ENCODE data around the gene AK8.

AK8 gene

DNA sequence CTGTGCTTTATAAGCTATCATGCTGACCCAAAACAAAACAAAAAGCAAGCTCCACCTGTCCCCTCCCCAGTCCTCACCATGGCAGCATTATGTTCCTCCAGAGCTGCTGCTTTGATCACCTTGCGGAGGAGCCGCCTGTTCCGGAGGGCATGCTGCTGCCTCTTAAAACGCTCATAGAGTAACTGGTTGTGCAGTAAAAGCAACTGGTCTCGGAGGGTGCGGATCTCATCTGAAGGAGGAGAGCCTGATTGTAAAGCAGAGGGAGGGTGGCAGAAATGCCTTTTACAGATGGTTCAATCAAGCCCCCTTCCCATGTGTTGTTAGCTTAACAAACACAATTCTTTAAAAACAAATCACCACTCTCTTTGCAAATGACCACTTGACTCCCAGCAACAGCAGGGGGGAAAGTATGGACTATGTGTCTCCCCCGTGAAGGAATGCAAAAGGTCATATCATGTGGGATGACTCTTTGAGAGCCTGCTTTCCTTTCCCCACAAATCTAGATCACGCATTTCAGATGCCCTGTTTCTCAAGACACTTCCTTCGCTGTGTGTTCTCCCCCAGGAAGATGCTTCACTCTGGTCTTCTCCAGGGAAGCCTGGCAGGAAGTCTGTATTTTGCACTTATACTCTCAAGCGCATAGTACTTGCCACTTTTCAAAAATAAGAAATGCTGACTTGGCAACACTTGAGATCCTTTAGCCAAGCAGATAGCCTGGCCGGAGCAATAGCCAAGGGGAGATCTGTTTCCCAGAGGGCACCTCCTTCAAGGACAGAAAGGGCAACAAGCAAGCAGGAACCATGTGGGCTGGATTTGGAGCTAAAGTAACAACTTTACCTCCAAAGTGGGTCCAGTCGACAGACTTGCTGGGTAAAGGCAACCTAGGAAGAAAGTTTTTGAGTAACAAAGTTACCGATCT, 25.7 kb upstream of the AK8 start:
- Histone ChIP-seq H3K27ac (ENCODE audit: low read depth, low read length) (no peak overlapping the region), H3K9me3 (ENCODE audit: control insufficient read depth, insufficient read depth, low read depth, low read length) (no peaks in the 10 kb centered on the region), H3K4me3 (ENCODE audit: low read depth, low read length) (no peak overlapping the region), H3K4me1 (ENCODE audit: control insufficient read depth, insufficient read depth, low read length) (peaks cover 21% of the 10 kb centered on the region), H3K36me3 (ENCODE audit: control insufficient read depth, insufficient read depth, low read length) (peaks cover 51% of the 10 kb centered on the region), H3K27me3 (ENCODE audit: control insufficient read depth, insufficient read depth, low read length) (no peaks in the 10 kb centered on the region), H3K9ac (ENCODE audit: low read length) (peak overlapping the region; percentile 25)

DNA sequence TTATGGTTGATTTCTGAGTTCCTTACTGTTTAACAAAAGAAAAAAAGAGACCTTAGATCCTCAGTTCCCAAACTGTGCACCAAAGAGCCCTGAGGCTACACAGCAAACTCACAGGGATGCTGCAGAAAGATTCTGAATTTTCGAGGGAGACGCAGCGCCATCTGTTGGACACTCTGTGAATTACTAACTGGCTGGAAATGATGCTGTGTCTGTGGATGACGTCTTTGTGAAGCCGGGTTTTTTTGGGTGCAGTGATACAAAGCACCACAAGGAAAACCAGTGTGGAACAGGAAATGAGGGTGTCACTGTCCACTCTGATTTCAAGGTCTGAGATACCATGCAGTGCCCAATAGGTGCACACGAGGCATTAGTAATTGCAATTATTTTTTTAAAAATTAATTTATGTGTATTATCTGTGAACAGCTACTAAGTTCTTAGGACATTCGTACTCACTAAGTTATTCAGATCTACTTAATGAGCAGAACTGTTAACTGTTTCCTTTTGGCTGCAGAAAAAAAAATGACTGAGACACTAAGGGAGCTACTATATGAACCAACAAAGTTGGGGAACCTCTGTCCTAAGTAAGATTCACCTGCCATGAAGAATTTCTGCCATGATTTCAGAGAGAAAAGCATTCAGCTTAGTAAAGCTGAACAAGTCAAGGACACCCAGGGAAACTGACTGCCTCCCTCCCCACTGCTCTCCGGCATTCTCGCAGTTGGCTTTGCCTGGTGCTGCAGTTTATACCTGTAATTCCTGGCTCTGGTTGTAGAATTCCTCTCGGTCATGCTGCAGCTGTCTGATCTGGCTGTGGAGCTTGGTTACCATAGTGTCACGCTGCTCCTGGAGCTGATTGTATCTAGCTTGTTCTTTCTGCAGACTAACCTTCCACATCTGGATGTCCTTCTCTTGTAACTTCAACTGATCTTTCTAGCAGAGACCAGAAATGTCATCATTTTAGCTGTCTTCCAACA, 24.1 kb upstream of the AK8 start:
- H3K4me1 ChIP-seq (ENCODE audit: control insufficient read depth, insufficient read depth, low read length) = peaks cover 21% of the 10 kb centered on the region
- H3K9ac ChIP-seq (ENCODE audit: low read length) = no peak overlapping the region
- H3K36me3 ChIP-seq (ENCODE audit: control insufficient read depth, insufficient read depth, low read length) = peaks cover 62% of the 10 kb centered on the region
- H3K27me3 ChIP-seq (ENCODE audit: control insufficient read depth, insufficient read depth, low read length) = no peaks in the 10 kb centered on the region
- H3K9me3 ChIP-seq (ENCODE audit: control insufficient read depth, insufficient read depth, low read depth, low read length) = no peaks in the 10 kb centered on the region
- no peak overlapping the region for H3K4me3 ChIP-seq (ENCODE audit: low read depth, low read length)
- H3K27ac ChIP-seq (ENCODE audit: low read depth, low read length) = no peak overlapping the region

DNA sequence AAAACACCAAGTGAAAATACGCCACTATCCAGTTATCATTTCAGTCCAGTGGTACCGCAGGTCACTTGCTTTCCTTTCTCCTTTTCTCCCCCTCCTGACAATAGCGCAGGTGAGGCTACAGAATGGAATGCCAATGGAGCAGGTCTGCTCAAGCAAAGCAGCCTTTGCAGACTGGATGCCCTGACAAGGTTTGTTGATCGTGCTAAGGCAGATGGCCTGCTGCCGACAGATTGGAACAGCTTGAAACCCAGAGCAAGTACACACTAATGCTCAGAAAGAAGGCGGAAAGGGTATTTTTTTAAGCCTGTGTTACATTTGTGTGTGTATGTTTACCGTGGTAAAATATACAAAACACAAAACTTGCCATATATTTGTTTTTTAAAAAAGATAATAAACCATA, 20.0 kb upstream of the AK8 start:
- no peak overlapping the region for H3K27ac ChIP-seq (ENCODE audit: low read depth, low read length)
- no peaks in the 10 kb centered on the region for H3K27me3 ChIP-seq (ENCODE audit: control insufficient read depth, insufficient read depth, low read length)
- H3K9me3 ChIP-seq (ENCODE audit: control insufficient read depth, insufficient read depth, low read depth, low read length) = no peaks in the 10 kb centered on the region
- no peak overlapping the region for H3K9ac ChIP-seq (ENCODE audit: low read length)
- H3K36me3 ChIP-seq (ENCODE audit: control insufficient read depth, insufficient read depth, low read length) = peaks cover 74% of the 10 kb centered on the region
- H3K4me1 ChIP-seq (ENCODE audit: control insufficient read depth, insufficient read depth, low read length) = peaks cover 5% of the 10 kb centered on the region; the same call in 1 of the 2 replicates
- no peak overlapping the region for H3K4me3 ChIP-seq (ENCODE audit: low read depth, low read length)

DNA sequence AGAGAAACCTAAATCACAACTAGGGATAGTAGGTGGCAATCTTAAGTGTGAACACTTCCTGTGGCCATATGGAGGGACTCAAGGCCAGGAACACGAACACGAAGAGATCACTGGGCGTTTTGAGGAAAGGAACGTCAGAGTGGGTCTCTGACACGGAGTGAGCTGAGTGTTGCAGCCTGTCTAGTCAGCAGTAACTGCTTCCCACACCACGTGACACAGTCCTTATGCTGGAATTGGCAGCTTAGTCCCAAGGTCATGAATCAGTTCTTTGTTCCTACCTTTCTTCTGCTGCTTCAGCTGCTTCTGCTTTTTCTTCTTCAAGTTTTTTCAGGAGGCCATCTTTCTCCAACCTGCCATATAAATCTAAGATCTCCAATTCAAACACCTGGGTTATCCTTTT, 18.8 kb upstream of the AK8 start:
- Histone ChIP-seq H3K4me1 (ENCODE audit: control insufficient read depth, insufficient read depth, low read length) (no peaks in the 10 kb centered on the region), H3K36me3 (ENCODE audit: control insufficient read depth, insufficient read depth, low read length) (peaks cover 66% of the 10 kb centered on the region), H3K9me3 (ENCODE audit: control insufficient read depth, insufficient read depth, low read depth, low read length) (no peaks in the 10 kb centered on the region)

DNA sequence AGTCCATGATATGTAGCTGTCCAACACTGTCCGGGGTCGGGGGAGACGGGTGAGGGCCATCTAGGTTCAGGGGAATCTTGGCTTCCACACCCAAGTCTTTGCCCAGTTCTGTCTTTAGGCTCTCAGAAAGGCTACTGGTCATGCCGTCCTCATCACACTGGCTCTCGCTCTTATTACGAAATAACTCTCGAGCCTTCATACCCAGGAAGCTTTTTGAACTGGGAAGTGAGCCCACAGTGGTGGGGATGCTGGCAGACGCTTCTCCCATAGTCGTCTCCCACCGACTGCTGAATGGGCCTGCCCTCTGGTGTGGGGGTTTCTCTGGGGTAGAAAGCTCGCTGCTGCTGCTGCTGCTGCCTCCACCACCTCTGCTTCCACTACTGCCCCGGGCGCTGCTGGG, 18.2 kb upstream of the AK8 start:
- Histone ChIP-seq H3K9ac (ENCODE audit: low read length) (no peak overlapping the region), H3K4me3 (ENCODE audit: low read depth, low read length) (no peak overlapping the region), H3K9me3 (ENCODE audit: control insufficient read depth, insufficient read depth, low read depth, low read length) (no peaks in the 10 kb centered on the region), H3K27ac (ENCODE audit: low read depth, low read length) (no peak overlapping the region), H3K27me3 (ENCODE audit: control insufficient read depth, insufficient read depth, low read length) (no peaks in the 10 kb centered on the region), H3K4me1 (ENCODE audit: control insufficient read depth, insufficient read depth, low read length) (no peaks in the 10 kb centered on the region), H3K36me3 (ENCODE audit: control insufficient read depth, insufficient read depth, low read length) (peaks cover 62% of the 10 kb centered on the region)

More for the DNA sequence above, 18.8 kb upstream of the AK8 start:
- Histone ChIP-seq H3K9ac (ENCODE audit: low read length) (no peak overlapping the region), H3K27me3 (ENCODE audit: control insufficient read depth, insufficient read depth, low read length) (no peaks in the 10 kb centered on the region), H3K27ac (ENCODE audit: low read depth, low read length) (no peak overlapping the region), H3K4me3 (ENCODE audit: low read depth, low read length) (no peak overlapping the region)

DNA sequence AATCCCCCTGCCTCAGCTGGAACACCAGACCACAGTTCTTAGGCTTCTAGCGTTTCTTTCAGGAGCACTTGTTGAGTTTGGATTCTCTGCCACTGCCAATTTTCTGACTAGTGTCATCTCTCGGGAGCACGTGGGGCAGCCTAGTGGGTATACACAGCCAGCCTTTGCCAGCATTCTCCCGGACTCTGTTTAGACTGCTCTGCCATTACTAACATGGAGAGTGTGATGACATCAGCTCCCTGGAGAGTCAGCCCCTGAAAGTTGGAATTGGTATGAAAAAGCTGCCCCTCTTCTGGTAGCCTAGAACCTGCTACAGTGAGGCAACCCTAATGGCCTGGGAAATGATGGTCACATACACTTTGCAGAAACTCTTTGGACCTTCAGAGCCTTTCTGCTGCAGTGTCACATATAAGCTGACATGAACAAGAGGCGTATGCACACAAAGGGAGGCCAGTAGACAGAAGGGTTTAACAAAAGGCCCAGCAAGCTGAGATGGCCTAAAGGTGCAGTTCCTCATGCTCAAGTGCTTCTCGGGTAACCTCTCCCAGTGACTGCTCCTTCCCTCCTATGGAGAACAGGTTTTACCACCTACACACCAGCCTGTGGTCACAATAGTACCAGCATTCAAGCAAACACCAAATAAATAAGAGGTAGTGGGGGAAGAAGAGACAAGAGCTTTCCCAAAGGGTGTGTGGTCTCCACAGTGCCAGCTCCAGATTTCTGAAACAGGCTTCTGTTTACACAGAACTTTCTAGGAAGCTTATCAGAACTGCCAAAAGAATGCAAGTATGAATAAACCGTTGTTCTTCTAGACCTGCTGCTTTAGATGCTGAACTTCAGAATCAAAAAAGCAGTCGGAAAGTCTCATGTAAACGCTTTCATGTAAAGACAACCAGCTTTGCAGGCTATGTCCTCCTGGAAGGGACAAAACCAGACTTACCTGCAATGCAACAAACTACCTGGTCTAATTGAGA, 17.1 kb upstream of the AK8 start:
- H3K9ac ChIP-seq (ENCODE audit: low read length) = no peak overlapping the region
- H3K4me3 ChIP-seq (ENCODE audit: low read depth, low read length) = no peak overlapping the region
- H3K27me3 ChIP-seq (ENCODE audit: control insufficient read depth, insufficient read depth, low read length) = no peaks in the 10 kb centered on the region
- H3K27ac ChIP-seq (ENCODE audit: low read depth, low read length) = no peak overlapping the region
- no peaks in the 10 kb centered on the region for H3K9me3 ChIP-seq (ENCODE audit: control insufficient read depth, insufficient read depth, low read depth, low read length)
- peaks cover 51% of the 10 kb centered on the region for H3K36me3 ChIP-seq (ENCODE audit: control insufficient read depth, insufficient read depth, low read length)
- H3K4me1 ChIP-seq (ENCODE audit: control insufficient read depth, insufficient read depth, low read length) = no peaks in the 10 kb centered on the region

DNA sequence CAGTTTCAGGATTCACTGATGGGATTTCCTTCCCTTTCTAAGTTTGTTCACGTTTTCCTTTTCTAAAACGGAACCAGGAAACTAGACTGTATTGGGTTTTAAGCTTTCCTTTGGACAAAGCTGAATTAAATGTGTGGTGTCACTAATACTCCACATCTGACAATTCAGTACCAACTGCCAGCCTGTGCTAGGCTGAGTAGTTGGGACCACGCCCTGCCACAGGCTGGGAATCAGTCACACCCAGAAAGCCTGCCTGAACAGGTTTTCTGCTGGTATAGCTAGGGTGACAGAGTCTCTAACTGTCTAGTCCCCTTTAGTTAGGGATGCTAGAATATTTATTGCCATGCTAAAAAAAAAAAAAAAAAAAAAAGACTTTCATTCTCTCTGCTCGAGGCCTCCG, 16.3 kb upstream of the AK8 start:
- Histone ChIP-seq H3K27ac (ENCODE audit: low read depth, low read length) (no peak overlapping the region), H3K27me3 (ENCODE audit: control insufficient read depth, insufficient read depth, low read length) (no peaks in the 10 kb centered on the region), H3K36me3 (ENCODE audit: control insufficient read depth, insufficient read depth, low read length) (peaks cover 43% of the 10 kb centered on the region), H3K9me3 (ENCODE audit: control insufficient read depth, insufficient read depth, low read depth, low read length) (no peaks in the 10 kb centered on the region), H3K4me1 (ENCODE audit: control insufficient read depth, insufficient read depth, low read length) (no peaks in the 10 kb centered on the region), H3K9ac (ENCODE audit: low read length) (no peak overlapping the region), H3K4me3 (ENCODE audit: low read depth, low read length) (no peak overlapping the region)

DNA sequence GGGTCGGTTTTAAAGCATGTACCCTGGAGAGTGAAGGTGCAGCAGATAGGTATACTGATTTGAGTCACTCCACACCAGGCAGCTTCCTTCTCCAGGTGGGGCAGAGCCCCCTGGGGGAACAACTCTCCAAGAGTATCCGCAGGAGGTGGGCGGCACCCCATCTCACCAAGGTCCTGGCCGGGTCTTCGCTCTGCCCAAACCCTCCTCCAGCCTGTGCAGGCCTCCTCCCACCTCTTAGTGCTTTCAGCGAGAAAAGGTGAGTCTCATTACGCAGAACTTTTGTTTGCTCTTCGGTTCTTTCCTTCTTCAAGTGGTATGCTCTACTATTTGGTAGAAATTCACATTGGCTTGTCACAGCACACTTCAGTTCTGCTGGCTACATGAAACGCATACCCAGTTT, 14.3 kb upstream of the AK8 start:
- Histone ChIP-seq H3K9ac (ENCODE audit: low read length) (no peak overlapping the region), H3K27me3 (ENCODE audit: control insufficient read depth, insufficient read depth, low read length) (no peaks in the 10 kb centered on the region), H3K27ac (ENCODE audit: low read depth, low read length) (no peak overlapping the region), H3K36me3 (ENCODE audit: control insufficient read depth, insufficient read depth, low read length) (peaks cover 27% of the 10 kb centered on the region), H3K4me1 (ENCODE audit: control insufficient read depth, insufficient read depth, low read length) (no peaks in the 10 kb centered on the region), H3K9me3 (ENCODE audit: control insufficient read depth, insufficient read depth, low read depth, low read length) (no peaks in the 10 kb centered on the region), H3K4me3 (ENCODE audit: low read depth, low read length) (no peak overlapping the region)

DNA sequence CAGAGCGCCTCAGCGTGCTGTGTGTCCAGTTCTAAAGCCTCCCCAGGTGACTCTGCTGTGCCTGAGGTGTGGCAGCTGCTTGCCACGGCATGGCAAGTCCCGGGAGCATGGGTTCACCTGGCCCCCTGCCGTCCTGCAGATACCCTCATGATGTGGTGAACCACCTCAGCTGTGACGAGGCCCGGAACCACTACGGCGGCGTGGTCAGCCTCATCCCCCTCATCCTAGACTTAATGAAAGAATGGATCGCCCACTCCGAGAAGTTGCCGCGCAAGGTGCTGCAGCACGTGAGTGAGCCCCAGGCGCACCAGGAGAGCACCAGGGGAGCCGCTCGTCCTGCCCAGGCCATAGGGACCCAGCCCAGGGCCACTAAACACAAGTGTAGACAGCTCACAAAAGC, 10.1 kb upstream of the AK8 start:
- no peaks in the 10 kb centered on the region for H3K4me1 ChIP-seq (ENCODE audit: control insufficient read depth, insufficient read depth, low read length)
- no peaks in the 10 kb centered on the region for H3K36me3 ChIP-seq (ENCODE audit: control insufficient read depth, insufficient read depth, low read length)
- H3K9me3 ChIP-seq (ENCODE audit: control insufficient read depth, insufficient read depth, low read depth, low read length) = no peaks in the 10 kb centered on the region
- no peaks in the 10 kb centered on the region for H3K27me3 ChIP-seq (ENCODE audit: control insufficient read depth, insufficient read depth, low read length)
- H3K27ac ChIP-seq (ENCODE audit: low read depth, low read length) = no peak overlapping the region
- no peak overlapping the region for H3K4me3 ChIP-seq (ENCODE audit: low read depth, low read length)
- H3K9ac ChIP-seq (ENCODE audit: low read length) = no peak overlapping the region
